Liver (tissue), 3 donors: ENCODE data around the gene ELF2.

Experiments
- CTCF ChIP-seq: fragments of 150-350 bp; IDR thresholded peaks from 2 replicates; pipeline ENCODE4 v1.5.1; 2017; ENCODE audit warnings: improper control_type of control experiment, low read depth, low read length; ENCODE audit not compliant: missing input control
- JUND ChIP-seq, 2 donors: IDR thresholded peaks; 2 replicates each; pipeline ENCODE4 v1.6.1; 2016; ENCODE audit warnings: antibody characterized with exemption in 2 of 2
- donor health status: healthy.
- donor health status: healthy.

DNA sequence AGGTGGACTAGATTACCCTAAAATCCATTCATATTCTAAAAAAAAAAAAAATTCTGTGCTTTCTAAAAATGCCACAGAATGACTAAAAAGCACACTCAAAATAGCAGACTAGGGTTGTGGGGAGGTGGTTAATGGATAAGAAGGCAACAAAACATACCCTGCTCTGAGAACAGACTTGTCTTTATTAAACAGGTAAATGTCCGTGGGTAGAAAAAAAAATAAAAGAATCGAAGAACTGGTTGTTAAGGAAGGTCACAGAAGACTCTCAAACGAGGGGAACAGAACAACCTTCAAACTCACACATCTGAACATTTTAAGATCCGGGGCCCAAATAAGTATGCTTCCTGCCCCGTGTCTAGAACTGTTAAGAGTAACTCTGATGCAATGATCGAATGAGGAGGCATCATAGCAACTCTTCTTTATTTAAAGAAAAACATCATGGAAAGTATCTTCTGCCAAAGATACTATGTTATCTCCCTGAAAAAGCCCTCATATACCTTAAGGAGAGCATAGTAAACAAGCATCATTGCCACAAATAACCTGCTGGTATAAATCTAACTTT, 68.4 kb downstream of the ELF2 start:
- TF ChIP-seq CTCF (no peak), JUND (IDR thresholded peaks at IDR 0.05) (no peak)
